Astrocyte (in vitro differentiated cells and primary cell): ENCODE measurements around the gene ING5. TPM values are rescaled to one million over a fixed set of nuclear protein-coding genes. Genes with fewer than 3 reads are reported as not detected.

Source experiments
- DNase-seq: peaks from one replicate; pipeline ENCODE4 v3.0.0-alpha.2; 2010; ENCODE audit warnings: low read depth
- FAIRE-seq: peaks from 2 replicates; lab custom pipeline; 2011; peaks lifted over from hg19 to GRCh38; lab: Jason Lieb, UNC
- H2AFZ ChIP-seq: 2 replicates; pipeline ENCODE4 v1.6.0; 2012; ENCODE audit warnings: low read depth, low read length, inconsistent platforms
- H3K27ac ChIP-seq: 2 replicates; pipeline ENCODE4 v1.5.1; 2011; ENCODE audit warnings: low read depth, low read length, inconsistent platforms
- H3K27me3 ChIP-seq: 2 replicates; pipeline ENCODE4 v1.6.0; 2011; ENCODE audit warnings: low read length, inconsistent platforms; ENCODE audit not compliant: insufficient read depth
- H3K36me3 ChIP-seq: 2 replicates; pipeline ENCODE4 v1.5.1; 2011; ENCODE audit warnings: low read length, inconsistent platforms; ENCODE audit not compliant: insufficient read depth
- H3K4me1 ChIP-seq: 2 replicates; pipeline ENCODE4 v1.5.1; 2011; ENCODE audit warnings: low read length, inconsistent platforms; ENCODE audit not compliant: insufficient read depth
- H3K4me2 ChIP-seq: 2 replicates; pipeline ENCODE4 v1.6.0; 2012; ENCODE audit warnings: low read length, inconsistent platforms
- H3K4me3 ChIP-seq: 2 replicates; pipeline ENCODE4 v1.5.1; 2011; ENCODE audit warnings: low read depth, mild to moderate bottlenecking, low read length, inconsistent platforms; ENCODE audit not compliant: insufficient read depth
- H3K79me2 ChIP-seq: 2 replicates; pipeline ENCODE4 v1.6.0; 2012; ENCODE audit warnings: mild to moderate bottlenecking, low read length, inconsistent platforms; ENCODE audit not compliant: insufficient read depth
- H3K9ac ChIP-seq: 2 replicates; pipeline ENCODE4 v1.6.0; 2012; ENCODE audit warnings: mild to moderate bottlenecking, low read length, inconsistent platforms
- H3K9me3 ChIP-seq: 2 replicates; pipeline ENCODE4 v1.5.1; 2012; ENCODE audit warnings: low read depth, mild to moderate bottlenecking, low read length, inconsistent platforms; ENCODE audit not compliant: insufficient read depth
- H4K20me1 ChIP-seq: 2 replicates; pipeline ENCODE4 v1.6.0; 2012; ENCODE audit warnings: low read length, inconsistent platforms; ENCODE audit not compliant: insufficient read depth
- H3K27ac Mint-ChIP-seq: one replicate; pipeline ENCODE4 v1.8.0; 2021; ENCODE audit warnings: mild to moderate bottlenecking, mixed read lengths; ENCODE audit not compliant: unreplicated experiment
- H3K27me3 Mint-ChIP-seq: one replicate; pipeline ENCODE4 v1.8.0; 2021; ENCODE audit warnings: low read depth, mixed read lengths; ENCODE audit not compliant: unreplicated experiment
- H3K36me3 Mint-ChIP-seq: one replicate; pipeline ENCODE4 v1.8.0; 2021; ENCODE audit warnings: low read depth, mixed read lengths; ENCODE audit not compliant: unreplicated experiment
- H3K4me1 Mint-ChIP-seq: one replicate; pipeline ENCODE4 v1.8.0; 2021; ENCODE audit warnings: low read depth, mixed read lengths; ENCODE audit not compliant: unreplicated experiment
- H3K4me3 Mint-ChIP-seq: one replicate; pipeline ENCODE4 v1.8.0; 2021; ENCODE audit warnings: mild to moderate bottlenecking, moderate library complexity, mixed read lengths; ENCODE audit not compliant: unreplicated experiment
- H3K9me3 Mint-ChIP-seq: one replicate; pipeline ENCODE4 v1.8.0; 2021; ENCODE audit warnings: mild to moderate bottlenecking, mixed read lengths; ENCODE audit not compliant: unreplicated experiment
- EZH2 ChIP-seq: IDR thresholded peaks from 2 replicates; pipeline ENCODE4 v1.6.1; 2012; ENCODE audit warnings: mild to moderate bottlenecking, low read length, inconsistent platforms; ENCODE audit not compliant: insufficient read depth
- total RNA-seq: library from RNA; stranded (reverse); gene quantifications from 2 replicates; pipeline ENCODE4 v1.2.1, GENCODE V29; 2021
- TF ChIP-seq, protein P1 (sequence below): IDR thresholded peaks from 2 replicates; pipeline ENCODE4 v1.5.1; 2011; ENCODE audit warnings: low read depth, mild to moderate bottlenecking, inconsistent platforms, low read length, moderate library complexity; ENCODE audit not compliant: insufficient read depth

Gene ING5
- total RNA-seq, 1 donor from 2014 or later = 19.7 TPM

DNA sequence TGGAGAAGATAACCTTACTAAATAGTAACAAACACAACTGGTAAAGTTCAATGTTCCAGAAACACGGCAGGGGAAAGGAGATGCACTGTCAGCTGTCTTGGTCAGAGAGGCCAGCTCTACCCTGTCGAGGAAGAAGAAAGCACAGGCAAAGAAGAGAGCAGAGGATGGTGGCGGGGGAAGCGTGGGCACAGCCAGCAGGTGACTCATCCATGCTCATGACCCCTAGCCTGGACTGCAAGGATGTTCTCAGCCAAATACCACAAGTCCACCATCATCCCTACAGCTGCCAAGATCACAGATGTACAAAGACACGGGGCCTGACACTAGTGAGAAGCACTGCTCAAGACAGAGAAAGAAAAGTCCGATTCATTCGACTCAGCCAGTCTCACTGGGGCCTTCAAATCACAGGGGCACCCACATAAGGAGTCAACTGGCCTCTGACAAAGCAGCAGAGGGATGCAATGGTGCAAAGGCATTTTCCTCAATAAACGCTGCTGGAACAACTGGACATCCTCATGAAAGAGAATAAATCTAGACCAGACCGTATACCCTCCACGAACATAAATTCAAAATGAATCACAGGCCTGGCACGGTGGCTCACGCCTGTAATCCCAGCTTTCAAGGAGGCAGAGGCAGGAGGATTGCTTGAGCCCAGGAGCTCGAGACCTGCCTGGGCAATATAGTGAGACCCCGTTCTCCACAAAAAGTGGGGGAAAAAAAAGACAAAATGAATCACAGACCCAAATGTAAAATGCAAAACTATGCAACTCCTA is 20.8 kb upstream of the ING5 start:
- H3K4me3 ChIP-seq = peak overlapping the region; percentile 25

DNA sequence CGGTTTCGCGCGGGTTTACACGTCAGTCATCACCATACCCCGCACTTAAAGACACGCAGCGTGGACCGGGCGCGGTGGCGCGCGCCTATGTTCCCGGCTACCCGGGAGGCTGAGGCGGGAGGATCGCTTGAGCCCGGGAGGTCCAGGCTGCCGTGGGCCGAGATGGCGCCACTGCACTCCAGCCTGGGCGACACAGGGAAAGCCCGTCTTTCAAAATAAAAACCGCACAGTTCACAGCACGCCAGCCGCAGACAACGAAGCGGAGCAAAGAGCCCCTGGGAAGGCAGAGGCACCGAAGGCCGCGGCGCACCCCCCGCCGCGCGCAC is 15.6 kb upstream of the ING5 start:
- Histone ChIP-seq H2AFZ (peak overlapping the region; percentile 70), H3K4me1 (peaks cover 29% of the 10 kb centered on the region), H3K4me2 (peak overlapping the region; percentile 96), H3K36me3 (peaks cover 18% of the 10 kb centered on the region), H3K9ac (peak overlapping the region; percentile 96), H4K20me1 (peaks cover under 1% of the 10 kb centered on the region), H3K79me2 (peaks cover 68% of the 10 kb centered on the region), H3K27ac (peak overlapping the region; percentile 92), H3K9me3 (no peaks in the 10 kb centered on the region), H3K27me3 (no peaks in the 10 kb centered on the region), H3K4me3 (peak overlapping the region; percentile 84)
- Mint-ChIP-seq H3K27ac (peak overlapping the region; percentile 43), H3K4me3 (peak overlapping the region; percentile 97), H3K36me3 (peaks cover 6% of the 10 kb centered on the region), H3K4me1 (peaks cover 9% of the 10 kb centered on the region), H3K27me3 (no peaks in the 10 kb centered on the region), H3K9me3 (no peaks in the 10 kb centered on the region)
- TF ChIP-seq, protein P1, sequence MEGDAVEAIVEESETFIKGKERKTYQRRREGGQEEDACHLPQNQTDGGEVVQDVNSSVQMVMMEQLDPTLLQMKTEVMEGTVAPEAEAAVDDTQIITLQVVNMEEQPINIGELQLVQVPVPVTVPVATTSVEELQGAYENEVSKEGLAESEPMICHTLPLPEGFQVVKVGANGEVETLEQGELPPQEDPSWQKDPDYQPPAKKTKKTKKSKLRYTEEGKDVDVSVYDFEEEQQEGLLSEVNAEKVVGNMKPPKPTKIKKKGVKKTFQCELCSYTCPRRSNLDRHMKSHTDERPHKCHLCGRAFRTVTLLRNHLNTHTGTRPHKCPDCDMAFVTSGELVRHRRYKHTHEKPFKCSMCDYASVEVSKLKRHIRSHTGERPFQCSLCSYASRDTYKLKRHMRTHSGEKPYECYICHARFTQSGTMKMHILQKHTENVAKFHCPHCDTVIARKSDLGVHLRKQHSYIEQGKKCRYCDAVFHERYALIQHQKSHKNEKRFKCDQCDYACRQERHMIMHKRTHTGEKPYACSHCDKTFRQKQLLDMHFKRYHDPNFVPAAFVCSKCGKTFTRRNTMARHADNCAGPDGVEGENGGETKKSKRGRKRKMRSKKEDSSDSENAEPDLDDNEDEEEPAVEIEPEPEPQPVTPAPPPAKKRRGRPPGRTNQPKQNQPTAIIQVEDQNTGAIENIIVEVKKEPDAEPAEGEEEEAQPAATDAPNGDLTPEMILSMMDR = no peak
- no peak for TF ChIP-seq EZH2
- DNase-seq = no peak
- no peak for FAIRE-seq

More for the DNA sequence above, 20.8 kb upstream of the ING5 start:
- no peaks in the 10 kb centered on the region for H3K27me3 Mint-ChIP-seq
- peaks cover 49% of the 10 kb centered on the region for H3K79me2 ChIP-seq
- peaks cover 17% of the 10 kb centered on the region for H3K36me3 ChIP-seq
- peaks cover 19% of the 10 kb centered on the region for H3K4me1 Mint-ChIP-seq
- peak overlapping the region; percentile 88 for H3K27ac ChIP-seq
- peaks cover 9% of the 10 kb centered on the region for H4K20me1 ChIP-seq
- no peaks in the 10 kb centered on the region for H3K9me3 Mint-ChIP-seq
- H3K9me3 ChIP-seq = no peaks in the 10 kb centered on the region
- H3K4me2 ChIP-seq = peak overlapping the region; percentile 70
- DNase-seq (peak; percentile 98), FAIRE-seq (peak; percentile 94)
- no peaks in the 10 kb centered on the region for H3K27me3 ChIP-seq
- H3K4me1 ChIP-seq = peaks cover 26% of the 10 kb centered on the region
- peak overlapping the region; percentile 87 for H3K27ac Mint-ChIP-seq
- H3K9ac ChIP-seq = peak overlapping the region; percentile 66
- H2AFZ ChIP-seq = no peak overlapping the region
- peaks cover 12% of the 10 kb centered on the region for H3K36me3 Mint-ChIP-seq
- TF ChIP-seq, protein P1 = no peak
- TF ChIP-seq EZH2 = no peak
- H3K4me3 Mint-ChIP-seq = peak overlapping the region; percentile 74
